Activated CD8-positive, alpha-beta memory T cell treated with anti-CD3 and anti-CD28 coated beads for 4 hours (primary cell): ENCODE results near the gene PLXNA2.

Experiments used
- DNase-seq, 2 donors: peaks; one replicate each; pipeline ENCODE4 v3.0.0-alpha.2; 2020; ENCODE audit warnings: low read depth in 2 of 2

The PLXNA2 gene

DNA sequence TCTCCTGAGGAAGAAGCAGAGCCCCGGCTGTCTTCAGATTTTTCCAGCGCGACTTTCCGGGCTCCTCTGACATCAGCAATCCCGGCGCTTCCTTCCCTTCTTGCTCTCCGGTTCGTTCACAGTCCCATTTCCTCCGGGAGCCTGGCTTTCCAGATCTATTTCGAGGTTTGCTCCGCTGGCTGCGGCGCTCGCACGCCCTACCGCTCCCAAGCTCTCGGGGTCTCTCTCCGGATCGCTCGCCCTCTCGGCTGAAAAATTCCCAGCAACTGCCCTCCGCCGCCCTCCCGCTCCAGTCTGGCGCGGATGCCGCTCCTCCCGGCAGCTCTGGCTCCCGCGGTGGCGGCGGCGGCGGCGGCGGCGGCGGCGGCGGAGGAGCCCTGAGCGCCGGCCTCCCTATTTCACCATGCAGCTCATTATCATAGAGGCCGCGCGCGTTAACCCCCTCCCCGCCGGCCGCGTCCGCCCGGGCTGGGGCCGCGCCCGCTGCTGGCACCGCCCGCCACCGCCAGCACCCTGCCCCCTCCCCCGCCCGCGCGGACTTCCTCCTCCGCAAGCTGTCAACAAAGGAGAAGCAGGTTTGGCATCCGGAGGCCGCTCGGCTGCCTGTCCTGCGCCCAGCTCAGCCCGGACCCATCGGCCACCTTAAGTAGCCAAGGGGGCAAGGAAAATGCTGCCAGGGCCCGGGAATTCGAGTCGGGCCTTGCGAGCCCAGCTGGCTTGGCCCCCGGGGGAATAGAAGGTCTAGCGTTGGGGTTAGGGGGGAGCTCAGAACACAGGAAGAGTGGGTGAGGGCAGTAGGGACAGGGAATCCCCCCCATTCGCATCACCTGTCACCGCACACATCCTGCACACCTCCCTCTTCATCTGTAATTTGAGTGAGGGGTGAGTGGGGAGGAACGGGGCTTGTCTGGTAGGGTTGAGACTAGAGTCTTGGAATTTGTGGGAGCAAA, at the start of gene PLXNA2:
Gene PLXNA2 (minus strand): TSS at position 418 of the 950 bp plus-strand sequence. CDS start 26,462 bp downstream, outside the sequence.
- DNase-seq: peak; percentile 28 to 49

DNA sequence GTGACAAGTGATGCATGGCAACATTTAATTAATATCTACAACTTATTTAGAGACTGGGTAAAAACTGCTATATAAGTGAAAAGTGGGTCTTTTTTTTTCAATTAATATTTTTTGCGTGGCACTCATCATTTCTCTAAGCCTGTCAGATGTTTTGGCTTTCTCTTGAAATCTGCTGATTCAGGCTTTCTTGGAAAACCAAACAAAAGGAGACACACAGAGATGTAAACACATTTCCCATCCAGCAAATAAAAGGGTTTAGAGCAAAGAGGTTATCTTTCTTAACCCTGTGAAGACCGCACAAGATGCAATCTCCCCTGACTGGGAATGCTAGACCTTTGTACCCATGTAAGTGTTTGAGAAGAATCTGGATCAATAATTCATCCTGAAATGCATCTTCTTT, 48.7 kb upstream of the PLXNA2 start:
- DNase-seq: no peak

- no peak for DNase-seq
These were observed 47.9 kb upstream of the PLXNA2 start for GRCh38 chr1:208291923-208292711.

- no peak for DNase-seq
These were observed 46.9 kb upstream of the PLXNA2 start for GRCh38 chr1:208291129-208291528.

DNA sequence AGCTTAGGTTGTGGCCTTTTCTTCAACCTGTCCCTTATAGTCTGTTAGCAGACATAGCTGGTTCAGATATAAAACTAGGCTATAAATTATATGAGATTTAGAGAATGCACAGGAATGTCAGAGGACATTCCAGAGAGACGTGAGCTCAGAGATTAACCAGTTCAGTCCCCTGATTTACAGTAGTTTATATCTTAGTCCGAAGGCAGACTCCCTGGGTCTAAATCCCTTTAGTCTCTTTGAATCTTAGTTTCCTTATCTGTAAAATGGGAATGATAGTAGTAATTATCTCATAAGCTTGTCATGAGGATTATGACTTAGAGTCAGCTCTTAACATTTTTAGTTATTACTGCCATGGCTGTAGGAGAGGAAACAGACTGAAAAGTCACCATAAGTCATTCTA, 45.5 kb upstream of the PLXNA2 start:
- no peak for DNase-seq

GRCh38 chr1:208288495-208288894, 44.3 kb upstream of the PLXNA2 start:
- no peak for DNase-seq

DNA sequence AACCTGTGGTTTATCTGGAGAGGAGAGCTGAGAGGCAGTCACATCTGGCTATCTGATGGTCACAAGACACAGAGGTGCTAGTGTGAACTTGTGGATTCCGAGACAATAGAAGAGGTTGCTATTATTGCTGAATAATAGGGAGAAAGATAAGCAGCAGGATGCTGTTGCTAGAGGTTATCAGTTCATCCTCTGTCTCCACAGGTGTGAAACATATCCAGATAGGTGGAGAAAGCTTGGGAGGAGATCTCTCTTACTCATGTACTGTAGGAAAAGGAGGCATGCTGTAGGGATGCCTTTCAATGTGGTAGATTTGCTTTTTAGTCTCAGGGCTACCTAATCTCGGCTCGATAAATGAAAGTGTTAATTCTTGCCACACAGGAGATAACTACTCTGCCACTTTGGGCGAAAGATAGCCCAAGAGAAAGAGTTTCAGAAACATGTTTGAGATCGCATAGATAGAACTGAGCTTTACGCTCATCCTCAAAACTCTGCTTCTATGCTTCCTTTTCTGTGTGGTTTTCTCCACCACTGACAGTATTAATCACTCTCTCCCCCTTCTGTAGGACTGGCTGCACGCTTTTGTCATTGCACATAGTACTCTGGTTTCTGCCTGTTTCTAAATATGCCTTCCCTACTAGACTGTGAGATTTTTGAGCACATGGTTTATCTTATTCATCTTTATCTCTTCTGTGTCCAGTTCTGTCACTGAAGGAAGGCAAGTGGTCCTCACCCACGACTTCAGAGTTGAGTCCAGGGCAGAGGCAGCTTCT, 36.7 kb upstream of the PLXNA2 start:
- DNase-seq: no peak

DNA sequence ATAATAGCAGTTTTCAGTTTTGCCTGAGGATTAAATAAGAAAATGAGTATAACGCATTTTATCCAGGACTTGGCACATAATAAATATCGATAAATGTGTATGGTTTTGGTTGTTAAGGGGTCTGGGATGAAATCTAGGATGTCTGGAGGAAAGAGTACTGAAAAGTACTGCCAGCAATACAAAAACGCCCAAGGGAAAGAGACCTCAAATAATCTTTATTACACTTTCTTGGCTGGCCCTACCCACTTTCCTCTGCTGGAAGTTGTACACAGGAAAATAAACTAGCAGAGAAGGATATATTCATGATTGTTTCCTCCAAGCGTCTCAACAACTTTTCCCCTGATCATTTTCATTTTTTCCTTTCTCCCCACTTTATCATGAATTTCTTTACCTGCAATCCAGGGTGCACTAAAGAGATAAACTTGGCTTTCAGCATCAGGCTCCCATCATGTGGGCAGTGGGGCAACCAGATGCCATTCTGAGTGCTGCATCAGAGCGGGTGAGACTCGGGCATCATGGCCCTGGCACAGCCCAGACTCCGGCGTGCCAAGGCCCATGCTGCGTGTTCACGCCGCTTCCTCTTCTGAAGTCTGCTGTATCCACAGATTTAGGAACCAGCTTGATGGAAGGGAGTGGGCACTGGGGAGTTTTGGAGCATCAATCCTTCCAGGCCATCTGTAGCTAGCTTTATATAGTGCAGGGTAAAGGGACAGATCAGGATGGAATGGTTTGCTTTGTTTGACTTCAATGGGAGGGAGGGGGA, 35.8 kb upstream of the PLXNA2 start:
- DNase-seq: no peak

GRCh38 chr1:208278638-208279037, 34.5 kb upstream of the PLXNA2 start:
- no peak for DNase-seq

DNA sequence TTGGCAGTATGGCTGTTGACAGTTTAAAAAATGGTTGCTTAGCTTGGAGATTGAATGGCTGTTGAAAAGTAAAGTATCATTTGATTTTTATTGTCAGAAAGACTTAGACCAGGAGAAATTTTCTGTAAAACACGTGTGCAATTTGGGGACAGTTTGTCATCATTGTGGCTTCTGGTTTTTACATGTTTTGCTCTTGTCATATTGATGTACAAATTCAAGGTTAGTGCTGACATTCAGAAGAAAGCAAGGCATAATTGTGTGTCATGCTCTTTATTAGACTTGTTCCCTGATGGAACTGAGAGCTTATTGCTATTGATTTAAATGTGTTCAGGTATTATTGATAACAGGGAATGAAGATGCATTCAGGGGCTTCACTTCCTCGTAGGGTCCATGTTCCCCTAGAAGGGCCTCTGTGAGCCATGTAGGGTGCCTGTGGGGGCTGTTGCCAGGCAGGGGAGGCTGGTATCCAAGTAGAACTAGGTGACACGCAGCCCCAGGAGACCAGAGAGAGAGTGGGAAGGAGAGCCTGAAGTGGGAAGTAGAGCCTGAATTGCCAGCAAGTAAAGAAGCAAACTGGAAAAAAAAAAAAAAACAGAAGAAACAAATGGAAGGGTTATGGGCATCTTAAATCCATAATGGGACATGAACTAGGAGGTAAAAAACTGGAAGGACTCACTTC, 32.7 kb upstream of the PLXNA2 start:
- DNase-seq: no peak

DNA sequence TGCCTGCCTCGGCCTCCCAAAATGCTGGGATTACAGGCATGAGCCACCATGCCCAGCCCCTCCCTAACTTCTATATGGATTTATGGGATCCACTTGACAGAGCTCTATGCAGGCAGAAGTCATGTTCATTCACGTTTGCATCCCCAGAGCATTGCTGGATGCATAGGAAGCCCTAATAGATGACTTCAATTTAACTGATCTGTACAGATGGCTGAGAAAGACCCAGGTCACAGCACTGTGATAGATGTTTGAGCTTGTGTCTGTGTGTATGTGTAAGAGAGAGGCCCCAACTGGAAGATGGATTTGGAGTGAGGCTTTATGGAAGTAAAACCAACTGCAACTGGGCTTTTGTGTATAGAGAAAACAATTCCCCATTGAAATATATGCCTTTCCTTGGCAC, 30.9 kb upstream of the PLXNA2 start:
- DNase-seq: no peak

- DNase-seq: no peak
These were observed 29.3 kb upstream of the PLXNA2 start for GRCh38 chr1:208273386-208274017.

GRCh38 chr1:208272713-208273112, 28.5 kb upstream of the PLXNA2 start:
- DNase-seq: no peak

DNA sequence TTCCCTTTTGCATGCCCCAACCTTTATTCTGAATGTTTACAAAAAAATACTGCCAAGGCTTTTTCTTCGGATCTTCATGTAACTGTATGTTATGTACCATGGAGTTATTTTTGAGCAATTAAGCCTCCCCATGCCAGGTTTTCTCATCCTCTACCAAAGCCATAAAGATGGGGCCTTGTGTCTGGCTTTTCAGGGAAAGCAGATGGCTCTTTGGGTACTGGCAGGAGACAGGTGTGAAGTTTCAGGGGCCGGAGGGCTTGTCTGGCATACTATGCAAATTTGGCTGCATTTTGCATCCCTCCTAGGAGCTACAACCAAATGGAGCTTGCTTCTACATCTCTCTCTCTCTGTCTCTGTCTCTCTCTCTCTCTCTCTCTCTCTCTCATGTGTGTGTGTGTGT, 28.1 kb upstream of the PLXNA2 start:
- DNase-seq: no peak

DNA sequence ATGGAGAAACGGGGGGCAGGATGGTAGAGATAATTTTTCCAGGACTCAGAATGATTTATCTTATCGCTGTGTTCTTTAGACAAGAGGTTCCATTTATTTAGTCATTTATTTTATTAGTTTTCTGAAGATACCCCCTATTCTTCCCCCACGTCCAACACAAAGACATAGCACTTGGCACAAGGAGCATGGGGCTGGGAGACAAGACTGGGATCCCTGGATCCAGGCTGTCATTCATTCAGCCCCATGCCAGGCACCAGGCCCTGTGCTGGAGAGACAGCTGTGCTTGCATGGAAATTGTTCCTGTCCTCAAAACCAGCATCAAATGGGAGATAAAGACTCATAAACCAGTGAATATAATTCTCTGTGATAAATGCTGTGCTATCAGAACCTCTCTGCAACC, 27.1 kb upstream of the PLXNA2 start:
- no peak for DNase-seq

DNA sequence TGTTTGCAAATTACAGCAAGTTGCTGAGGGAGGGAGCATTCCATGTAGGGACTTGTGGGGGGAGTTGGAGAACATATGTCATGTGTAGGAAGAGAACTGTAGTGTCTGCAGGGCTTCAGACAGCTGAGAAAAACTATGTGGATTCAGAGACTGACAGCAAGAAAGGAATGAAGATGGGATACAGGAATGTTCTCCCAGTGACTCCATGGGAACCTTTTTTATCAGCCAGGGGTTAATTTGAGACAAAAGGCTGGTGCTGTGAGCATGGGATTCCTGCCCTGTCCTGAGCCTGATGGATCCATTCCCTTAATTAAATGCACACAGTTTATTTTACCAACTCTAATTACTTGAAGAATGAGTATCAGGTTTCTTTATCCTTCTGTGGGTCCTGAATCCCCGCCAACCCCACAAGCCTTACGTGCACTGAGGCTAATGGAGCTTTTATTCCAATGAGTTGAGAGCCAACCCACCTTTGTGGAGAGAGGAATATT, 26.5 kb upstream of the PLXNA2 start:
- no peak for DNase-seq

- DNase-seq: no peak
These were observed 25.1 kb upstream of the PLXNA2 start for GRCh38 chr1:208269338-208269666.

- no peak for DNase-seq
These were observed 24.6 kb upstream of the PLXNA2 start for GRCh38 chr1:208268541-208269337.

GRCh38 chr1:208265525-208265924, 21.3 kb upstream of the PLXNA2 start:
- no peak for DNase-seq
